Stimulated activated CD8-positive, alpha-beta memory T cell treated with anti-CD3 and anti-CD28 coated beads, Interleukin-15, amount 100 ng/mL, for 24 hours (primary cell): ENCODE results near the gene ABCG5.

Experiments
- DNase-seq: peaks from one replicate; pipeline ENCODE4 v3.0.0-alpha.2; 2020; ENCODE audit warnings: low read depth

Gene ABCG5

DNA sequence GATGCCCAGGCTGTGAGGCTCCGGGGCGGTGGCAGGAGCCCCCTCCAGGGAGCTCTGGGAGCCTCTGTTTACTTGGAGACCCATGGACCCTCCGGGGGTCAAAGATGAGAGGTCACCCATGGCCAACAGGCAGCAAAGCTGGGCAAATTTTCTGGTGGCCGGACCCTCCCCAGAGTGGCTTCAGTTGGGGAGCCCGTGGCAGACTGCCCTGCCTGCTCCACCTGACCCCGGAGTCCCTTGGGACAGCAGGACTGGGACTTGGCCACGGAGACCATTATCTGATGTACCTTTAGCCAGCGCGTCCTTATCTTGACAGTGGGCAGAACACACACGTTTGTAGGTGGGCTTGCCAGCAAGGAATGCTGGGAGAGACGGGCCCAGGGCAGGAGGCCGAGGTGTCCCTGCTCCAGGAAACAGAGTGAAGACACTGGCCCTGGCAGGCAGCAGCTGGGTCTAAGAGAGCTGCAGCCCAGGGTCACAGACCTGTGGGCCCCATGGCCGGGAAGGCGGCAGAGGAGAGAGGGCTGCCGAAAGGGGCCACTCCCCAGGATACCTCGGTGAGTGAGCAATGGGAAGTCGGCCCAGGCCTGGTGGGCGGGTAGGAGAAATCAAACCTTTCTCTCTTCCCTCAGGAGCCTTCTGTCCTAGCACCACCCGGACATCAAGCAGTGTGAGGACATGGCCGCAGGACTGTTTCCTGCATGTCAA lies at the start of gene ABCG5, which contains the start of gene ABCG8:
TSS of gene ABCG5 (minus strand) at position 280 of the 708 bp plus-strand sequence. CDS start at position 120, 160 bp downstream.
TSS of gene ABCG8 (plus strand) at position 412 of the 708 bp plus-strand sequence. CDS start at position 495, 83 bp downstream.
- no peak for DNase-seq

DNA sequence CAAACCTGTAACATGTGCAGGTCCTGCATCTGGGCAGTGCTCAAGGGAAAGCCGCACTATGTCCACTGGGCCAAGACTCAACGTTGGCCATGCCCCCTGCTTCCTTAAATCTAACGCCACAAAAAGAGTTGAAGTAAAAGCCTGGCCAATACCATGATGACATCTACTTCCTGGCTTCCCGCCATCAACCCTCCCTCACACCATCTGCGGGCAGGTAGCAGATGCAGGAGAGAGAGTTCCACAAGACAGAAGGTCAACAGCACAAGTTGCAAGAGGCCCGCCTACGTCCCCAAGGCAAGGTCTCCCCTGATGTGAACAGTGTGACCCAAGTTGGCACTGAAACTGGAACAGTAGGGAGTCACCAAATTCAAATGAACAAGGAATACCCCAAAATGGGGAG lies 48.5 kb upstream of the ABCG5 start:
- no peak for DNase-seq

DNA sequence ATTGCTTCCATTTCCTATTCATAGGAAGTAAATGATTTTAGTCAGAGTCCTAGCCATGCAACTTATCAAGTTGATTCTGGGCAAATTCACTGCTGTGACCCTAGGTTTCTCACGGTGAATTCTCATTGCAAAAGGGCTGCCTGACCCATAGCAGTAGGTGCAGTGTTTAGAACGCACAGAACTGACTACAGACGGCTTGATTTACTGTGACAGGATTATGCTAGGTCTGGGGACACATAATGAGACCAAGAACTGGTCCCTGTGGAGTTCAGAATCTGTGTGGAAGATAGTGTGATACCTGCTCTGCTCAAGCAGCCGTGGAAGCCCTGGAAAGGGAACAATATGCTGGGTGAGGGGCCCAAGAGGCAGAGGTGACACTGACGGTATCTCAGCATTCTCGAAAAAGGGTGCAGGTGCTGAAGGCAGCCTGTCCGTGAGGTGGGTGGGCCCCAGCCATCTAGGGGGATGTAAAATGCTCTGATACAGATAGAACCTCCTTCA lies 46.5 kb upstream of the ABCG5 start:
- no peak for DNase-seq

DNA sequence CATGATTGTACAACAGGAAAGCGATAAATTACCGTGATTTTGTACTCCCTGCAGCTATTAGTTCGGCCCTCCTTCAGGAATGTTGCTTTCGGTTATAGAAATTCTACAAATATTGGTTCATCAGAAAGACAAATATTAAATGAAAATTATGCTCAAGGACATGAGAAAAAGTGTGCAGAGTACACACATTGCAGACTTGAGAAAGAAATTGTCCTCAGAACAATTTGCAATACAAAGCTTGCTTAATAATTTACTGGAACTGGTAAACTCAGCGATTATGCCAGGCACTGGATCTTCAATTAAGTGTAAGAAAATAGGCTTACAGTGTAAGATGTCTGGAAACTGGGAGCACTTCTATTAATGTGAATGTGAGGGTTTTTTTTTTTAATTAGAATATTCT lies 46.0 kb upstream of the ABCG5 start:
- no peak for DNase-seq

DNA sequence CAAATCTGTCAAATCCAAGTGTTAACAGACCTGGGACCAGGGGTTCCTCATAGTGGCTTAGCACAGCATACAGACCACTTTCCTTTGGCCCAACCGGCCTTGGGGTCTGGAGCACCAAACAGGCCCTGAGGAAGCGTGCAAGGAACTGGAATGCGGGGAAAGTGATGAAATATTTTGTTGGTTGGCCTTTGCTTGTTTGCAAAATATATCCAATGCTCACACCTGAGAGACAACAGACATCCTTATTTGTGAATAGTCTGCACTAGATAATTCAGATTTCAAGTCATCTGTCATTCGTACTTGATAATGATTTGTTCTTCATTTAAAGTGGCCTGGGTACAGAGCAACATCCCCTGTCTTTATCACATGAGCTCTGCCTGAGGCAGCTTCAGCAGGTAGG lies 43.7 kb upstream of the ABCG5 start:
- DNase-seq, result no peak

DNA sequence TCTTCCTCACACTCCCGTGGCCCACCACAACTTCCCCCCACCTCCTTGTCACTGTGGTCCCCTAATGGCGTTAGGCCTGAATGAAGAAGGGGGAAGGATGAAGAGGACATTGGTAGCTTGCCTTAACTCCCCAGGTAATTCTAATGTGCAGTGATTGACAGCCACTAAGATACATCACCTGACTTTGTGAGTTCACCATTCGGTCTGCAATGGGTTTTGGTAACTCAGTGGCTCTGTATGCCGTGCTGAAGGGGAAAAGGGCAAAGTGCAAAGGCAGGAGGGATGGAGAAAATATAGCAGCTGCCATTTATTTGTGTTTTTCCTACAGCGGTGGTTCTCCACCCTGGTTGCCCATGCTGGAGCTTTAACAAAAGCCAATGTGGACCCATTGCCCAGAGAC lies 42.3 kb upstream of the ABCG5 start:
- no peak for DNase-seq

DNA sequence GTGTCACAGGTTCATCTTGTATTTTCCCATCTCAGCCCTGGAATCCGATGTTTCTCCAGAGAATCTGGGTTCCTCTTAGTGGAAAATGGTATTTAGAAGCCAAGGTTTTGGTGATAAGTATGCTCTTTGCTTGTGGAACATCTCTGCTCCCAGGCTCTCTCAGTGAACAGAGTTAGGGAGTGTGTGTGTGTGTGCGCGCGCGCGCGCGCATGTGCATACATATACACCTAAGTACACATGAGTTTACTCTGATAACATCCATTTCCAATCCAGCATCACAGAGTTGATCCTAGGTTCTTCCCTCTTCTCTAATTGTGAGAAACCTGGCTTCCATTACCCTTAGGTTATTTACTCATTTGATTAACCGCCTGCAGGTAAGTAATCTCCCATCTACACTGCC lies 41.8 kb upstream of the ABCG5 start:
- no peak for DNase-seq

DNA sequence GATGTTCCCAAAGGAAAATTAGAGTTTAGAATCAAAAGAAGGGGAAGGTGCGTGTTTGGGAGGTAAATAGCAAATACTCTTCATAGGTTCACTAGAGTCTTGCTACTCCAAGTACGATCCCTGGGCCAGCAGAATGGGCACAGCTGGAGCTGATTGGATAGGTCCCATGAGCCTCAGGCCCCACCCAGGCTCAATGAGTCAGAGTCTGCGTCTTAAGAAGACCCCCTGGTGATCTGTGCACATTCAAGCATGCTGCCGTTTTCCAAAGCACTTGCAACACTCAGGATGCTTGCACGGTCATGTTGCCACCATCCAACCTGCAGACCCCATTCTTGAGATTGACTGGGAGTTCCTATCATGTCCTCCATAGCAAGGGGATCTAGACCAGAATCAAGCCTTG lies 40.6 kb upstream of the ABCG5 start:
- DNase-seq, result no peak

DNA sequence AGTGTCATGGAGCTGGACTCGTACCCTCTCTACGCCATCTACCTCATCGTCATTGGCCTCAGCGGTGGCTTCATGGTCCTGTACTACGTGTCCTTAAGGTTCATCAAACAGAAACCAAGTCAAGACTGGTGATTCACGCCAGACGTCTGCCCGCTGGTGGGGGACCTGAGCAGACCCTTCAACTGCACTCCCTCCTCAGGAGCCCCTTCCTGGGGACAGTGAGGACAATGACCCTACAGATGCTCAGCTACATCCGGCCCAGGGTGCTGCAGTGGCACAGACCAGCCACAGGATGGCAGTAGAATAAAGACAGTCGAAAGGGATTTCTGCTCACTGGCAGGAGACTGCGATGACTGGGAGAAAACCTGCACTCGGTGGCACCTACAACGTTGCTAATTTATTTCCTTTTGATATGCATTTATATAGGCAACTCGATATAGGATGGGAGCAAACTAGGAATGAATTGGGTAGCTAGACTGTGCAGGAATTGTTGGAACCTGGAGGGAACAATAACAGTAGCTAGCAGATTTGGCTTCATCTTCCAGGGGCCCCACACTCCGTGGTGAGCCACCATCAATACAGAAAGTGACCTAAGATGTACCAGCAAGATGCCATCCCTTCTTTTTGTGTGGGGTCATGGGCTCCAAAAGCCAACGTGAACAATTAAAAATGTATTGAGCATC lies 39.3 kb upstream of the ABCG5 start:
- DNase-seq, result peak; percentile 35

DNA sequence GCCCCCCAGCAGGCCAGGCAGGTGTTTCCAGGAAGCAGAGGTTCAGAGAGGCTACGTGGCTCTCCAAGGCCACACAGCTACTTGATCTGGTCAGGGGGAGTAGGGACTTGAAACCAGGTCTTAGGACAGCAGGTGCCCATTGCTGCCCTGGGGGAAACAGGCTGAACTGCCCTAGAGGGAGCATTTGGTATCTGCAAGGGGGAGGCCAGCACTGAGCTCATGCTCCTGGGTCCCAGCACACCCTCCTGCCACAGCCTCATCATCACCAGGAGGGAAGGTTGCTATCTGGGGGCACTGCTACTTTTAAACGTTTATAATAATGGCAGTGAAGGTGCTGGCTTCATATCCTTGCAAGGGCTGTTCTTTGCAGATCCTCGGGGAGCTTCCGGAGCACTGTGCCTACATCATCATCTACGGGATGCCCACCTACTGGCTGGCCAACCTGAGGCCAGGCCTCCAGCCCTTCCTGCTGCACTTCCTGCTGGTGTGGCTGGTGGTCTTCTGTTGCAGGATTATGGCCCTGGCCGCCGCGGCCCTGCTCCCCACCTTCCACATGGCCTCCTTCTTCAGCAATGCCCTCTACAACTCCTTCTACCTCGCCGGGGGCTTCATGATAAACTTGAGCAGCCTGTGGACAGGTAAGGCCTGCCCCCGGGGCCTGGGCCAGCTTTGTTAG lies 36.3 kb upstream of the ABCG5 start:
- DNase-seq, result no peak

DNA sequence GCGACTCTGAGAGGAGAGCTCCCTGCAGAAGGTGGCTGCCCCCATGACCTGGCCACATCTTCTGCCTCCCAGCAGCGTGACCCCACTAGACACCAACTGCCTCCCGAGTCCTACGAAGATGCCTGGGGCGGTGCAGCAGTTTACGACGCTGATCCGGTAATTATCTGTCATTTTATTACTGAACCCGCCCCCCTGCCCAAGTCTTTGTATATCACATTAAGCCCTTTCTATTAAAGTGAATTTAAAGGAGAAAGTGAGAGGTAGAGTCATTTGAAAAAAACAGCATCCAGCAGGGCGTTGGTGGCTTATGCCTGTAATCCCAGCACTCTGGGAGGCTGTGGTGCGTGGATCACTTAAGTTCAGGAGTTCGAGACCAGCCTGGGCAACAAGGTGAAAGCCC lies 33.5 kb upstream of the ABCG5 start:
- DNase-seq, result no peak

DNA sequence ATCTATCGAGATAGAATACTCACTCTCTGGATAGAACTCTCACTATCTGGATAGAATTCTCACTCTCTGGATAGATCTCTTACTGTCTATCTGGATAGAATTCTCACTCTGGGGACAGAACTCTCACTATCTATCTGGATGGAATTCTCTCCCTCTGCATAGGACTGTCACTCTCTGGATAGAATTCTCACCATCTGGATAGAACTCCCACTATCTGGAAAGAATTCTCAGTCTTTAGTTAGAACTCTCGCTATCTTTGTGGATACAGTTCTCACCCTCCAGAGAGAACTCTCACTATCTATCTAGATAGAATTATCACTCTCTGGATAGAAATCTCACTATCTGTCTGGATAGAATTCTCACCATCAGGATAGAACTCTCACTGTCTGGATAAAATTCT lies 16.7 kb upstream of the ABCG5 start:
- no peak for DNase-seq

DNA sequence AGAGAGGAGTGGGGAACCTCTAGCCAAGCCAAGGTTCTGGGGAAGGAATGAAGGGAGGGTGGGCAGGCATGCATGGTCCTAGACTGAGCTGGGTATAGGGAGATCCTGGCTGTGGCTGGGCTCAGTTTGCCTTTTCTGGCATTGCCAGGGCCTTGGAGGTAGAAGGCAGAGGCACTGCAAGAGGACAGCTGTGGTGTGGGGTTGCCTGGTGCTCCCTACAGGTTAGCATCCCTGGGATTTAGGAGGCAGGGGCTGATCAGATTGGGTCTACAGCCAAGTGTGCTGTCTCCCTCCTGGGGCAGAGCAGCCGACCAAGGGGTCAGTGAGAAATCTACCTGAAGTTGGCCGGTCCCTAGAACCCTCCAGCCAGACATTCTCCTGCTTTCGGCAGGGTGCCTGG lies 16.0 kb upstream of the ABCG5 start:
- no peak for DNase-seq

DNA sequence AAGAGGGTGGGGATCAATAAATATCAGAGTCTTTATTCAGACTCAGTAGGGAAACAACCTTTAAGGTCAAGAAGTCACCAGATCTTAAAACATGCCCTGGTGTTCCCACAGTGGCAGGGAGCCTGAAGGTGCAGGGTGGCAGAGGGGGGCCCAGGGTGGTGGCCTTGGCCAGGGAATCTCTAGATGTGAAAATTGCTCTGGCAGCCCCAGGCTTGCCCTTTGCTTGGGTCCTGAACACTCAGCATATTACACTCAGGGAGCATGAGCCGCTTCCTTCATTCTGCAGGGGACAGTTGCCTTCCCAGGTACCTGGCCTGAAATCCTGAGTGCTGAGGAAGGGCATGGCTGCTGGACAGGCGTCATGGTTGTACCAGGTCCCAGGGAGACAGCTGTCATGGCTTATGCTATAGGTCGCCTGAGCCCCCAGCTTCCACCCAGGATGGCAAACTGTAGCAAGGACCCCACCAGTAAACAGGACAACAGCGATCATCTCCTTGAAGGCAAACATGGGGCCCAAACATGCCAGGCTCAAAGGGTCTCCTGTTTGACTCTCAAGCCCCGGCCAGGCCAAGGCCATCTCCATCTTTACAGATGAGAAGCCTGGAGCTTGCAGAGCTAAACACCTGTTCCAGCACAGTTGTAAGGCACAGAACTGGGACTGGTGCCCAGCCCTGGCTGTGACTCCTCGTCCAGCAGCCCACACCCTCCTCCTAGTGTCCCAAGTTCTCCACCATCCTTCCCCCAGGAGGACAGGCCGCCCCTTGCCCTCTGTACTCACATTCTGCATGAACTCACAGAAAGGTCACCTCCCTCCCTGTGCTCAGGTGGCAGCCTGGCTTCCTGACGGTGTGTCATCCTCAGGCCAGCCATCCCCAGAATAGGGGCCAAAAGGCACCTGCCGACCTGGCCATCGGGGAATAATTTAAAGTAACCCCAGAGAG lies 14.8 kb upstream of the ABCG5 start:
- no peak for DNase-seq

DNA sequence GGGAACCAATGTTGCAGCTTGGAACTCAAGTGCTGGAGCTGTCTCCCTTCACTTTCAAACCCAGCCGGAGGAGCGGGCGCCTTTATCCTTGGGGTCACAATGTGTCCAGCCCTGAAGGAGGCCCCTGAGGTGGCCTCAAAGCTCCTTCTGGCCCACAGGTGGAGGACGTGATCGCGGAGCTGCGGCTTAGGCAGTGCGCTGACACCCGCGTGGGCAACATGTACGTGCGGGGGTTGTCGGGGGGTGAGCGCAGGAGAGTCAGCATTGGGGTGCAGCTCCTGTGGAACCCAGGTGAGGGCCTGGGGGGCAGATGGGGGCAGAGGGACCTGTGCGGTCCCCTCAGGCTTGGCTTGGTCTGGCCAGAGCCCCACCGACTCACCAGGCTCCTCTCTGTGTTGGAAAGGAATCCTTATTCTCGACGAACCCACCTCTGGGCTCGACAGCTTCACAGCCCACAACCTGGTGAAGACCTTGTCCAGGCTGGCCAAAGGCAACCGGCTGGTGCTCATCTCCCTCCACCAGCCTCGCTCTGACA lies 13.6 kb upstream of the ABCG5 start:
- DNase-seq, result no peak

DNA sequence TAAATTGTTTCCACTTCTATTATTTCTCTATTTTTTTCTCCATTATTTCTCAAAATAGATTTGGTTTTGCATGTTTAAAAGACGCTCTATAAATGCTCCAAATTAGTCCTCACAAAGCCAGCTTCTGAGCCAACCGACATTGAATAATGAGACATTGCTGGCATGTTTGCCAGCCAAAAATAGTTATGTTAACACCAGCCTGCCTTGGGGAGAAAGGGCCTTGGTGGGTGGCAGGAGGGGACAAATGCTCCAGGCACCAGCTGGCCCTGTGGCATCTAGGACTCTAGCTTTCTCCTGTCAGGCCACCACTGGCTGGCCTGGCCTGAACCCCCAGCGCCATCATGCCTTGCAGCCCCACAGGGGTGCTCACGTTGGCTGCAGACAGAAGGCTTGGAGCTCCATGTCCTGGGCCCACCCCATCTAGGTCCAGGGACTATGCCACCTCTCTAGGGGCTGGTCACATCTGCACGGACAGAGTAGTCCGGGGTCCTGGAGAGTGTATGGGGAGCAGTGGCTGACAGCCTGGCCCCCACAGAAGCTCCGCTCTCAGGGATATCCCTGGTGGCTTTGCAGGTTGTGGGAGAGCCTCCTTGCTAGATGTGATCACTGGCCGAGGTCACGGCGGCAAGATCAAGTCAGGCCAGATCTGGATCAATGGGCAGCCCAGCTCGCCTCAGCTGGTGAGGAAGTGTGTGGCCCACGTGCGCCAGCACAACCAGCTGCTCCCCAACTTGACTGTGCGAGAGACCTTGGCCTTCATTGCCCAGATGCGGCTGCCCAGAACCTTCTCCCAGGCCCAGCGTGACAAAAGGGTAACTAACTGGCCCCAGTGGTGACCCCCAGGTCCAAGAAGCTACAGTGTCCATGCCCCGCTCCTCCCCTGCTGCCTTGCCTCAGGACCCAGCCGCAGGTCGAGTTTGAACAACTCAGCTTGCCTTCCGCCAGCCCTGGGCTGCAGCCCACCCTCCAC lies 12.7 kb upstream of the ABCG5 start:
- no peak for DNase-seq

DNA sequence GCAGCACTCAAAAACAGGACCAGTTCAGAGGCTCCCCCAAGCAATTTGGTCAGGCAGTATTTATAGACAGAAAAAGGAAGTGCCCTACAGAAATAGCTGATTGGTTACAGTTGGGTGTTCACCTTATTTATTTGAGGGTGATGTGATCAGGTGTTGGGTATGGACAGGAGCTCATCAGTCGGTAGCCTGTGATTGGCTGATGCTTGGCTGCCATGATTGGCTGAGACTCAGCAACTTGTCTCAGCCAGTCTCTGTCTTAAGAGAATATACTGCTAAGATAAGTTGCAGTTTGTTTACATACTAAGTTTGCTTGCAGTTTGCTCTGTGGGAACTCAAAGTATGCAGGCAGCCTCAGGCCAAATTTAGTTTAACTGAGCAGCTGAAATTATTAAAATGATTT lies 9.6 kb upstream of the ABCG5 start:
- no peak for DNase-seq

DNA sequence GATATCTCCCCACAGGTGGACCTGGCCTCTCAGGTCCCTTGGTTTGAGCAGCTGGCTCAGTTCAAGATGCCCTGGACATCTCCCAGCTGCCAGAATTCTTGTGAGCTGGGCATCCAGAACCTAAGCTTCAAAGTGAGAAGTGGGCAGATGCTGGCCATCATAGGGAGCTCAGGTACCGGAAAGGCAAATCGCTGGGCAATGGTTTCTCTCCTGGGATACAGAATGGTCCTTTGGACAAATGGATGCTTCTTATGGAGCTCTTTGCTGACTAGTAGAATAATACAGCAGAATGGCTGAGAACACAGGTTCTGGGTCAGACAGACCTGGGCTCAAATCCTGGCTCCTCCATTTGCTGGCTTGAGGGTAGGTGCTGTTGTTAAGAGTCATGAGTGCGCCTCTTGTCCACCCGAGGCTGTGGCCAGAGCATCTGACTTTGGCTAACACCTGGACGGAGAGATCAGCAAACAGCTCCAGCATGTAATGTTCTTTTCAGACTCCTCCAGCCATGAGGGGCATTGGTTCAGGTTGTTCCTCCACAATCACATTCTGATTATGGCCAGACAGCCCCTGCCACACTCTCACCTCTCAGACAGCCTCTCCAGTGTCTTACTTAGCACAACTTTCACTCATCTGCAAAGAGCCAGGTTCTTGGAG lies 7.6 kb upstream of the ABCG5 start:
- no peak for DNase-seq

DNA sequence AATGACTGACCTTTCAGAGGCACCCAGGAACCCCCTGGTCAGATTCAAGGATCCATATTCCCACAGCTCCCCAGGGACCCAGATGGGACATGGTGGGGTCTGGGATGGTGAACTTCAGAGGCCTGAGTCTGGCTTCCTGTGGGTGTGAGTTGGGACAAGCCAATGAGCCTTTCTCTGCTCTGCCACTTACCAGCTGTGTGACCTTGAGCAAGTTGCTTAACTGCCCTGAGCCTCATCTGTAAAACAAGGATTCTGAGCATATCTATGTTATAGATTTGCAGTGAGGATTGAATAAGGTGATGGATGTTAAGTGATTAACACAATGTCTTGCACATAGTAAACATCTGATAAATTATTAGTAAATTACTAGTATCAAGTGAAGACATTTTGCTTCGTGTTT lies 6.5 kb upstream of the ABCG5 start:
- DNase-seq, result no peak

DNA sequence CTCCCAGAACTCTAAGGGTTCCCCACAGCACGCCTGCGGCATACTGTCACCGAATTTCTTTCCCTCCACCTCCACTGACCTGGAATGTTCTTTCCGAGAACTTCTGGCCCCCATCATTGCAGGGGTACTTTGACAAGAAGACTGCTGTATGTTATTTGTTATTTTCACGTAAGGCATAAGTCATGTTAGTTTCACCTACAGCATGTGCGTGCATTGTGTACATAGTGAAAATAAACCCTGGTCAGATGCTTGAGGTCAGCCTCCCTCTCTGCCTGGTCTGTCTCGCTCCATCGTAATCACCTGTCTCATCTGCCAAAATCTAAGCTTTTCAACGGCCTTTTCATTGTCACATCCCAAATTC lies 4.2 kb upstream of the ABCG5 start:
- DNase-seq, result no peak
